Measurements from ENCODE around the gene DNMBP.
"Not testable (repeated sequence)": the region's sequence is repeated elsewhere in the genome, so short reads cannot be mapped to it uniquely, and the experiment has no call there.

DNMBP gene

GRCh38 chr10:100019787-100020141 is 10.0 kb upstream of the DNMBP start:
- TF ChIP-seq, protein P1, sequence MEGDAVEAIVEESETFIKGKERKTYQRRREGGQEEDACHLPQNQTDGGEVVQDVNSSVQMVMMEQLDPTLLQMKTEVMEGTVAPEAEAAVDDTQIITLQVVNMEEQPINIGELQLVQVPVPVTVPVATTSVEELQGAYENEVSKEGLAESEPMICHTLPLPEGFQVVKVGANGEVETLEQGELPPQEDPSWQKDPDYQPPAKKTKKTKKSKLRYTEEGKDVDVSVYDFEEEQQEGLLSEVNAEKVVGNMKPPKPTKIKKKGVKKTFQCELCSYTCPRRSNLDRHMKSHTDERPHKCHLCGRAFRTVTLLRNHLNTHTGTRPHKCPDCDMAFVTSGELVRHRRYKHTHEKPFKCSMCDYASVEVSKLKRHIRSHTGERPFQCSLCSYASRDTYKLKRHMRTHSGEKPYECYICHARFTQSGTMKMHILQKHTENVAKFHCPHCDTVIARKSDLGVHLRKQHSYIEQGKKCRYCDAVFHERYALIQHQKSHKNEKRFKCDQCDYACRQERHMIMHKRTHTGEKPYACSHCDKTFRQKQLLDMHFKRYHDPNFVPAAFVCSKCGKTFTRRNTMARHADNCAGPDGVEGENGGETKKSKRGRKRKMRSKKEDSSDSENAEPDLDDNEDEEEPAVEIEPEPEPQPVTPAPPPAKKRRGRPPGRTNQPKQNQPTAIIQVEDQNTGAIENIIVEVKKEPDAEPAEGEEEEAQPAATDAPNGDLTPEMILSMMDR (IDR thresholded peaks at IDR 0.05; ENCODE audit: low read length, missing control alignments), result peak; percentile 1
- DNase-seq (ENCODE audit: low read depth), result no peak
- no peak overlapping the region for H3K4me3 ChIP-seq (replicated peaks; ENCODE audit: low read depth, low read length)

- H3K4me3 ChIP-seq (replicated peaks; ENCODE audit: low read depth, low read length), result no peak overlapping the region
- TF ChIP-seq, protein P1 (IDR thresholded peaks at IDR 0.05; ENCODE audit: low read length, missing control alignments), result no peak
- no peak for DNase-seq (ENCODE audit: low read depth)
These were observed 4.5 kb upstream of the DNMBP start for GRCh38 chr10:100014071-100014762.

- no peak overlapping the region for H3K4me3 ChIP-seq (replicated peaks; ENCODE audit: low read depth, low read length)
- DNase-seq (ENCODE audit: low read depth), result no peak
- TF ChIP-seq, protein P1 (IDR thresholded peaks at IDR 0.05; ENCODE audit: low read length, missing control alignments), result no peak
These were observed 3.9 kb upstream of the DNMBP start for GRCh38 chr10:100013621-100014020.

GRCh38 chr10:100011906-100012305 is 2.2 kb upstream of the DNMBP start:
- not testable (repeated sequence) for DNase-seq (ENCODE audit: low read depth); H3K4me3 ChIP-seq (replicated peaks; ENCODE audit: low read depth, low read length)

DNA sequence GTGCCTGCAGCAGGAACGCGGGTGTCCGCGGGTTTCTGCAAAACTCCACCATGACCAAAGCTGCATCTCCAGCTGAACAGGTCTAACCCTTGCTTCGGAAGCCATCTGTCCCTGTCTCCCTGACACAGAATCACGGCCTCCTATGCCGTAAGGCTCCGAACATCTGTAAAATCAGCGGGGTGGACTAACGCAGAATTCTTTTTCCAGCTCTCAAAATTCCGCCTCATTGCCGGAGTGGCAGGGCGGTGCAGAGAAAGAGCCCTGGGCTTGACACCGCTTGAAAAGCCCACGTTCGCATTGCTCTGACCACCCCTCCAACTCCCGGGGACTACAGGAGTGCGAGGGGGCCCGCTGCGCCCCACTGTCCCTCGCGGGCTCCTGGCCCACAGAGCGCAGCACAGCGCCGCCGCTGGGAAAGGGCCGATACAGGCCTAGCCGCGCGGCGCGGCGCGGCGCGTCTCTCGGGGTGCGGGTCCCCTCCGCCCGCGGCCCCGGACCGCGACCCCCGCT is 409 bp downstream of the DNMBP start:
- TF ChIP-seq, protein P1 (IDR thresholded peaks at IDR 0.05; ENCODE audit: low read length, missing control alignments), result peak; percentile 29
- DNase-seq (ENCODE audit: low read depth), result peak; percentile 40
- H3K4me3 ChIP-seq (replicated peaks; ENCODE audit: low read depth, low read length), result peak overlapping the region; percentile 98

- peak overlapping the region; percentile 98 for H3K4me3 ChIP-seq (replicated peaks; ENCODE audit: low read depth, low read length)
- DNase-seq (ENCODE audit: low read depth), result no peak
- TF ChIP-seq, protein P1 (IDR thresholded peaks at IDR 0.05; ENCODE audit: low read length, missing control alignments), result no peak
These were observed 952 bp downstream of the DNMBP start for GRCh38 chr10:100008708-100009282.

DNA sequence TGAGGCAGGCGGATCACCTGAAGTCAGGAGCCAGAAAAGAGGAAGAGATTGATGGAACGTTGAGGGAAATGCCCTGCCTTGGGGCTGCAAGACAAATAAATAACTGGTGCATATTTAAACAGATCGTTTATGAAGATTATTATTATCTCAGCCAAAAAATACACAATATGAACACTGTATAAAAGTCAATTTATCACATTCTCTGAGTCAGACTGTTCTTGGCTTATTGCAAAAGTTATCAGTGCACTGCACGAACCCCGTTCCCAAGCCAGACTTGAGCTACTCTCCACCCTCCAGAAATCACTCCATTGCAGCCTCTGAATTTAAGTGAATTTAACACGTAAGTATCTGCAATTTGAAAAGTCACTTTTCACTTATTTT is 1.6 kb downstream of the DNMBP start:
- peak overlapping the region; percentile 98 for H3K4me3 ChIP-seq (replicated peaks; ENCODE audit: low read depth, low read length)
- peak; percentile 62 for DNase-seq (ENCODE audit: low read depth)
- TF ChIP-seq, protein P1 (IDR thresholded peaks at IDR 0.05; ENCODE audit: low read length, missing control alignments), result no peak

Data from fibroblast of pulmonary artery (primary cell).